Measurements from ENCODE around the gene MTMR1. TPM values are rescaled to one million over a fixed set of nuclear protein-coding genes. Genes with fewer than 3 reads are reported as not detected.

The MTMR1 gene
- total and polyA plus RNA-seq, 2 donors from 2014 or later, result 6.2 to 24.5 TPM

GRCh38 chrX:150771116-150771515 is 77.9 kb downstream of the MTMR1 start:
- peak in 1 of 5 donors; percentile 60 for DNase-seq

DNA sequence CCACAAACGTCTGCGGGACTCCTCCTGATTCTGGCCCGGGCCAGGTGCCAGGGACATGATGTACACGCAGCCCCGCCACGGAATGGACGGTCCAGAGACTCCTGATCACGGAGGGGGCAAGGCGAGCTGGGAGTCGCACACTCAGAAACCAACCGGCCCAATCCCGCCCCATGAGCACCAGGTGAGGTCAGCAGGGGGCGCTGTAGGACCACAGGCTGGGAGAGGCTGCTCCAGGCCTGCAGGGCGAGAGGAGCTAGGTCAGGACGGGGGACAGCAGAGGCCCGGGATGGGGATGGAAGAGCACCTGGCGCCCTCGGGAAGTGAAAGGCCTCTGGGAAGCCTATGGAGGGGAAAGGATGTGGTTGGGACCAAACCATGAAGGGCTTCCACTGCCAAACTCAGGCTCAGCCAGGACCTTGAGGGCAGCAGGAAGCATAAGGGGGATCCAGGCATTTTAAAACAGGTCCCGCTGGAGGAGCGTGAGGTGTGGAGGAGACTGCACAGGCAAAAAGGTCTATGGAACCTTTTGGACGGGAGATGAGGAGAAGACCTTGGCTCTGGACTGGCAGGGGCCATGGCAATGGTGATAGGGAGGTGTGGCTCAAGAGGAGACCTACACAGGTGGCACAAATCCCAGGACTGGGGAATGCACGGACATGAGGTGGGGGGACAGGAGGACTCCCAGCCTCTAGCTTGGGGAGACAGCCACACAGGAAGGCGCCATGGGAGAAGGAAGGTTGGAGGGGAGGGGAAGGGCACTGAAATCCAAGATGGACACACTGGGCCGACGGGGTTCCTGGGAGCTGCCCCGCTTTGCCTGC is 79.2 kb downstream of the MTMR1 start:
- no peaks in the 10 kb centered on the region for H3K9me3 ChIP-seq (ENCODE audit: control insufficient read depth in 2 of 3, insufficient read depth in 1 of 3, low read length in 3 of 3)
- H3K27me3 ChIP-seq (ENCODE audit: control insufficient read depth, insufficient read depth, low read length), result no peaks in the 10 kb centered on the region
- DNase-seq (peak; percentile 62 to 89 (median 78)), FAIRE-seq (no peak)
- TF ChIP-seq, protein P1, sequence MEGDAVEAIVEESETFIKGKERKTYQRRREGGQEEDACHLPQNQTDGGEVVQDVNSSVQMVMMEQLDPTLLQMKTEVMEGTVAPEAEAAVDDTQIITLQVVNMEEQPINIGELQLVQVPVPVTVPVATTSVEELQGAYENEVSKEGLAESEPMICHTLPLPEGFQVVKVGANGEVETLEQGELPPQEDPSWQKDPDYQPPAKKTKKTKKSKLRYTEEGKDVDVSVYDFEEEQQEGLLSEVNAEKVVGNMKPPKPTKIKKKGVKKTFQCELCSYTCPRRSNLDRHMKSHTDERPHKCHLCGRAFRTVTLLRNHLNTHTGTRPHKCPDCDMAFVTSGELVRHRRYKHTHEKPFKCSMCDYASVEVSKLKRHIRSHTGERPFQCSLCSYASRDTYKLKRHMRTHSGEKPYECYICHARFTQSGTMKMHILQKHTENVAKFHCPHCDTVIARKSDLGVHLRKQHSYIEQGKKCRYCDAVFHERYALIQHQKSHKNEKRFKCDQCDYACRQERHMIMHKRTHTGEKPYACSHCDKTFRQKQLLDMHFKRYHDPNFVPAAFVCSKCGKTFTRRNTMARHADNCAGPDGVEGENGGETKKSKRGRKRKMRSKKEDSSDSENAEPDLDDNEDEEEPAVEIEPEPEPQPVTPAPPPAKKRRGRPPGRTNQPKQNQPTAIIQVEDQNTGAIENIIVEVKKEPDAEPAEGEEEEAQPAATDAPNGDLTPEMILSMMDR (IDR thresholded peaks at IDR 0.05; ENCODE audit: borderline replicate concordance, extremely low read depth, insufficient read depth), result peak; percentile 71
- no peaks in the 10 kb centered on the region for H3K36me3 ChIP-seq (ENCODE audit: control insufficient read depth in 2 of 3, insufficient read depth in 3 of 3, low read length in 3 of 3)
- H3K9ac ChIP-seq (ENCODE audit: low read length in 3 of 3), result no peak overlapping the region
- H3K27ac ChIP-seq (ENCODE audit: low read depth in 2 of 2, low read length in 2 of 2), result no peak overlapping the region
- no peak overlapping the region for H3K4me3 ChIP-seq (ENCODE audit: low read length in 3 of 3)
- intact Hi-C loops (cut with DNase I), result loop anchor here (5.0 kb wide), 1 partner anchor 310 kb away; no protein-coding TSS in a partner anchor
- no peaks in the 10 kb centered on the region for H3K4me1 ChIP-seq (ENCODE audit: control insufficient read depth in 2 of 3, insufficient read depth in 2 of 3, low read depth in 1 of 3, low read length in 3 of 3)

More at GRCh38 chrX:150771116-150771515, 77.9 kb downstream of the MTMR1 start:
- no peak overlapping the region for H3K4me3 ChIP-seq (ENCODE audit: low read length in 3 of 3)
- H3K9ac ChIP-seq (ENCODE audit: low read length in 3 of 3), result no peak overlapping the region
- no peaks in the 10 kb centered on the region for H3K36me3 ChIP-seq (ENCODE audit: control insufficient read depth in 2 of 3, insufficient read depth in 3 of 3, low read length in 3 of 3)
- H3K27ac ChIP-seq (ENCODE audit: low read depth in 2 of 2, low read length in 2 of 2), result no peak overlapping the region
- intact Hi-C loops (cut with DNase I), result loop anchor here (5.0 kb wide), 1 partner anchor 311 kb away; no protein-coding TSS in a partner anchor
- no peaks in the 10 kb centered on the region for H3K27me3 ChIP-seq (ENCODE audit: control insufficient read depth, insufficient read depth, low read length)
- no peaks in the 10 kb centered on the region for H3K9me3 ChIP-seq (ENCODE audit: control insufficient read depth in 2 of 3, insufficient read depth in 1 of 3, low read length in 3 of 3)
- FAIRE-seq, result no peak
- TF ChIP-seq, protein P1 (IDR thresholded peaks at IDR 0.05; ENCODE audit: borderline replicate concordance, extremely low read depth, insufficient read depth), result no peak
- no peaks in the 10 kb centered on the region for H3K4me1 ChIP-seq (ENCODE audit: control insufficient read depth in 2 of 3, insufficient read depth in 2 of 3, low read depth in 1 of 3, low read length in 3 of 3)

GRCh38 chrX:150773117-150773516 is 79.9 kb downstream of the MTMR1 start:
- Histone ChIP-seq H3K9ac (ENCODE audit: low read length in 3 of 3) (no peak overlapping the region), H3K36me3 (ENCODE audit: control insufficient read depth in 2 of 3, insufficient read depth in 3 of 3, low read length in 3 of 3) (no peaks in the 10 kb centered on the region), H3K27me3 (ENCODE audit: control insufficient read depth, insufficient read depth, low read length) (no peaks in the 10 kb centered on the region), H3K4me1 (ENCODE audit: control insufficient read depth in 2 of 3, insufficient read depth in 2 of 3, low read depth in 1 of 3, low read length in 3 of 3) (no peaks in the 10 kb centered on the region), H3K9me3 (ENCODE audit: control insufficient read depth in 2 of 3, insufficient read depth in 1 of 3, low read length in 3 of 3) (no peaks in the 10 kb centered on the region), H3K4me3 (ENCODE audit: low read length in 3 of 3) (no peak overlapping the region), H3K27ac (ENCODE audit: low read depth in 2 of 2, low read length in 2 of 2) (no peak overlapping the region)
- TF ChIP-seq, protein P1 (IDR thresholded peaks at IDR 0.05; ENCODE audit: borderline replicate concordance, extremely low read depth, insufficient read depth), result no peak
- DNase-seq (peak in 1 of 5 donors; percentile 63), FAIRE-seq (no peak)
- intact Hi-C loops (cut with DNase I), result loop anchor here (5.0 kb wide), 1 partner anchor 309 kb away; no protein-coding TSS in a partner anchor
